ENCODE data around the gene TAF1D. TPM values are rescaled to one million over a fixed set of nuclear protein-coding genes. Genes with fewer than 3 reads are reported as not detected.

Gene TAF1D
- total RNA-seq, 1 experiment from 2014 or later = 272 TPM

DNA sequence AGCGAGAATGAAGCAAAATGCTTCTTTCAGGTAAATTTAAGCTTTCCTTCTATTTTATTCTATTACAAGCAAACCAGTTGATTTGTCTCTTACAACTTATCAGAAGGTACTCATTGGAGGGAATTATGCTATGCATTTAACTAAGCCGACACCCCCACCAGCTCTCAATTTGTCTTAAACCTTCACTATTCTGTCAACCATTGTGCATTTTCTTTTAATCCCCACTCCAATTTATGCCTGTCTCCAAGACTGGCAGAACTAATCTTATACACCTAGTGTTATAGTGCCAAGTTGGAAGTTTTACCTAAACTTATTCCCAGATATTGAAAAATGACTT lies 12.5 kb downstream of the TAF1D start:
- H3K27ac Mint-ChIP-seq = peak overlapping the region in 1 of 3 experiments; percentile 89; a peak in 2 of 7 replicates
- Histone ChIP-seq H3K4me1 (ENCODE audit: insufficient read depth, low read length) (no peaks in the 10 kb centered on the region), H3K27me3 (ENCODE audit: insufficient read depth, low read length) (no peaks in the 10 kb centered on the region), H3T11ph (ENCODE audit: low read length) (no peak overlapping the region), H2BK20ac (ENCODE audit: low read depth, low read length, poor library complexity, severe bottlenecking) (no peak overlapping the region), H3K56ac (ENCODE audit: insufficient read length, low read depth, low read length) (no peak overlapping the region), H2BK5ac (ENCODE audit: insufficient read length, low read length) (no peak overlapping the region), H4K8ac (replicated peaks; ENCODE audit: insufficient read length, low read depth, low read length) (no peak overlapping the region), H3K79me2 (ENCODE audit: insufficient read depth, low read length) (no peaks in the 10 kb centered on the region), H4K5ac (ENCODE audit: insufficient read length, low read depth, low read length) (no peak overlapping the region), H3K23ac (ENCODE audit: insufficient read length, low read depth, low read length) (no peak overlapping the region), H2AFZ (ENCODE audit: low read length) (no peak overlapping the region), H2BK15ac (ENCODE audit: low read depth, low read length) (no peak overlapping the region), H3K18ac (ENCODE audit: insufficient read length, low read depth, low read length) (no peak overlapping the region), H3K27ac (ENCODE audit: insufficient read length, low read depth, low read length) (no peak overlapping the region), H4K91ac (ENCODE audit: insufficient read length, low read depth, low read length) (no peak overlapping the region), H3K9me3 (ENCODE audit: control insufficient read depth, low read depth, low read length) (no peaks in the 10 kb centered on the region), H4K20me1 (ENCODE audit: control insufficient read depth, insufficient read depth, insufficient read length) (no peaks in the 10 kb centered on the region), H2BK120ac (ENCODE audit: low read depth, low read length, poor library complexity, severe bottlenecking) (no peak overlapping the region), H3K9ac (ENCODE audit: extremely low read depth, insufficient read length, low read length) (no peak overlapping the region), H2BK12ac (ENCODE audit: insufficient read length, low read depth, low read length) (no peak overlapping the region), H3K14ac (ENCODE audit: insufficient read depth, low read length) (no peak overlapping the region), H3K4ac (ENCODE audit: low read depth, low read length) (no peak overlapping the region), H3K23me2 (ENCODE audit: insufficient read length, low read depth, low read length, poor library complexity, severe bottlenecking) (no peaks in the 10 kb centered on the region), H3K79me1 (ENCODE audit: insufficient read depth, low read depth, low read length, poor library complexity, severe bottlenecking) (no peaks in the 10 kb centered on the region), H2AK5ac (ENCODE audit: insufficient read length, low read length) (no peak overlapping the region), H3K4me2 (ENCODE audit: insufficient read depth, insufficient read length, low read length) (no peak overlapping the region)
- no peaks in the 10 kb centered on the region for H3K4me1 Mint-ChIP-seq
- DNase-seq = no peak
- TF ChIP-seq CTCF (conservative IDR thresholded peaks at IDR 0.05) = no peak
- no peak overlapping the region for H3K4me3 Mint-ChIP-seq
- no CpG with 5 or more reads among the region's 2 CpGs for WGBS (ENCODE audit: extremely low coverage, insufficient read length, low lambda C conversion rate)
- H3K9me3 Mint-ChIP-seq = no peaks in the 10 kb centered on the region
- H3K36me3 Mint-ChIP-seq (ENCODE audit: insufficient read depth in 1 of 3, low read depth in 3 of 3) = peaks cover 35 to 82% (median 62%) of the 10 kb centered on the region in 3 experiments
- no peaks in the 10 kb centered on the region for H3K27me3 Mint-ChIP-seq (ENCODE audit: low read depth)
